ENCODE results near the gene USP54. TPM values are rescaled to one million over a fixed set of nuclear protein-coding genes. Genes with fewer than 3 reads are reported as not detected.

Gene USP54
- total RNA-seq, 4 donors from 2014 or later, result 45.6 to 54.8 (median 46.7) TPM

Small RNA genes lying within 50 kb of the gene (small RNA-seq; reads per million reads assigned to genes)
- gene RNU6-883P, result 0 reads per million in 3 donors

Other genes with a start within 250 kb of the USP54 start
- 1 to 10 TPM in 3 of 4 donors, under 1 TPM in 1; 0.99 to 3.3 (median 1.1) TPM for gene CFAP70, start 232.5 kb downstream of the USP54 start, total RNA-seq
- gene ANXA7, start 177.3 kb downstream of the USP54 start, total RNA-seq, result 100 to 1,000 TPM; 105 to 135 (median 128) TPM
- gene MSS51, start 157.8 kb downstream of the USP54 start, total RNA-seq, result 1 to 10 TPM in 3 of 4 donors, under 1 TPM in 1; 0.83 to 2.7 (median 1.4) TPM
- 100 to 1,000 TPM in 1 of 4 donors, 10 to 100 TPM in 3; 67.1 to 106 (median 71.6) TPM for gene PPP3CB, start 95.3 kb downstream of the USP54 start, total RNA-seq
- gene MYOZ1, start 50.1 kb upstream of the USP54 start, total RNA-seq, result under 1 TPM in 2 of 4 donors, not detected in 2; 0.17 to 0.29 TPM
- not detected for gene SYNPO2L, start 64.7 kb upstream of the USP54 start, total RNA-seq
- 1 to 10 TPM; 2.3 to 6.6 (median 2.8) TPM for gene AGAP5, start 106.8 kb upstream of the USP54 start, total RNA-seq
- gene SEC24C, start 153.0 kb upstream of the USP54 start, total RNA-seq, result 10 to 100 TPM; 42.4 to 61.3 (median 53.5) TPM
- gene CHCHD1, start 190.7 kb upstream of the USP54 start, total RNA-seq, result 10 to 100 TPM; 14.9 to 32.0 (median 25.6) TPM
- 100 to 1,000 TPM in 3 of 4 donors, 10 to 100 TPM in 1; 66.4 to 123 (median 107) TPM for gene ZSWIM8, start 194.3 kb upstream of the USP54 start, total RNA-seq
- 10 to 100 TPM; 26.8 to 38.3 (median 31.1) TPM for gene NDST2, start 220.3 kb upstream of the USP54 start, total RNA-seq